Stimulated activated CD8-positive, alpha-beta memory T cell treated with anti-CD3 and anti-CD28 coated beads, Interleukin-7, amount 100 ng/mL, for 4 hours (primary cell): ENCODE data around the gene SFTA2.

ENCODE experiments used
- DNase-seq, 2 donors: peaks; one replicate each; pipeline ENCODE4 v3.0.0-alpha.2; 2020; ENCODE audit warnings: low read depth in 2 of 2

SFTA2 gene

DNA sequence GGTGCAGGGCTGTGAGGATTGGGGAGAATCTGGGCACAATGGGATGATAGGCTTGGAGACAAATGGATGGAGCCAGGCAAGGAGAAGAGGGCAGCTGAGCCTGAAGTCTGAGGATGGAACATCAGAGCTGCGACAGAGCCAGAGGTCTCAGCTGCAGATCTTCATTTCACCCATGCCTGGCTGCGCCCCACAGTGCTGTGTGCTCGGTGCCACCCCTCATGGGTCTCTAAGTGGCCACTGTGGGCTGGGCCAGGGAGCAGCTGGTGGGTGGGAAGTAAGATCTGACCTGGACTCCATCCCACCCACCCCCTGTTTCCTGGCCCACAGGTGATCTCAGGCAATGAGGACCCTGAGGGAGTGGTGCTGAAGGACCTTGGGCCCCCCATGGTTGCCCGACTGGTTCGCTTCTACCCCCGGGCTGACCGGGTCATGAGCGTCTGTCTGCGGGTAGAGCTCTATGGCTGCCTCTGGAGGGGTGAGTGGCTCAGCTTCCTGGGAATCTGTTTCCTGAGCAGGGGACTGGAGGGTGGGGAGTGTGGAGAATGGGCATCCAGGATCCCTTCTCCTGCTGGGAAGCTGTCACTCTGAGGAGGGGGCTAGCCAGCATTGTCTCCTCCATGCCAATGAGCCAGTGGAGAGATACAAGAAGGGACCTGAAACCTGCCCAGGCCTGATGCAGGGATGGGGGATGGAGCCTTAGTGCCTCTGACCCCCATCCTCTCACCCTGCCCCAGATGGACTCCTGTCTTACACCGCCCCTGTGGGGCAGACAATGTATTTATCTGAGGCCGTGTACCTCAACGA lies 41.1 kb downstream of the SFTA2 start:
- no peak for DNase-seq

DNA sequence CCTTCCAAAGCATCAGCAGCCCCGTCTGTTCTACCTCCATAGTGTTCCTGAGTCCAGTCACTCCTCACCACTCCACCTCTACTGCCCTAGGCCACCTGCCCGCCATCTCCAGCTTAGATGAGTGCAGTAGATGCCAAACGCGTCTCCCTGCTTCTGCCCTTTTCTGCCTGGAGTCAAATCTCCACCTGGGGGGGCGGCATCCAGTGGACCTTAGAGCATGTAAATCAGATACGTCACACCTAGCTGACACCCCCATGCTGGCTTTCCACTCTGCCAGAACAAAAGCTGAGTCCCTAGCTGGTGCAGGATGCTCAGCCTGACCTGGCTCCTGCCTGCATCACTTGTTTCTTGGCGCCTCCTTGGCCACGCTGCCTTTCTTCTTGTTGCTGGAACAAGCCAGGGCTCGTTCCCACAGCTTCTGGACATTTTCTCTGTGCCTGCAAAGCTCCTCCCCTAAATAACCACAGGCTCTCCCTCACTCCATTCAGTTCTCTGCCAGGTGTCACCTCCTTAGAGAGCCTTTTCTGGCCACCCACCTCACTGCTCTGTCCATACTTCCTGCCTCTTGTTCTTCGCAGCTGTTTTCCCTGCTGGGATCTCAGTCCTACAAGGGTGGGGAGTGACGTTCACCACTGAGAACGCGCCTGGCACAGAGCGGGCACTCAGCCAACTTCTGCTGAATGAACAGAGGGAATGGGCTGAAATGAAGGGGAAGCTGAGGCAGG lies 41.9 kb downstream of the SFTA2 start:
- no peak for DNase-seq

DNA sequence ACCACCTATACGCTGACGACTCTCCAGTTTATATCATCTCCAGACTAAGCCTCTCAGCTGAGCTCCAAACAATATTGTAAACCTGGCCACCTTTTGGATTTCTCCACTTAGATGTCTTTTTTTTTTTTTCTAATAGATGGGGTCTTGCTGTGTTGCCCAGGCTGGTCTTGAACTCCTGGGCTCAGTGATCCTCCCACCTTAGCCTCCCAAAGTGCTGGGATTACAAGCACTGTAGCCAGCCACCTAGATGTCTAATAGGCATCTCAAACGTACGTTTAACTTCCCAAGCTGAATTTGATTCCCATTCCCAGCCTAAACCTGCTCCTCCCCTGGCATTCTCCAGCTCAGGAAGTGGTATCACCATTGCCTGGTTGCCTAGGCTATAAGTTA lies 42.5 kb downstream of the SFTA2 start:
- no peak for DNase-seq

DNA sequence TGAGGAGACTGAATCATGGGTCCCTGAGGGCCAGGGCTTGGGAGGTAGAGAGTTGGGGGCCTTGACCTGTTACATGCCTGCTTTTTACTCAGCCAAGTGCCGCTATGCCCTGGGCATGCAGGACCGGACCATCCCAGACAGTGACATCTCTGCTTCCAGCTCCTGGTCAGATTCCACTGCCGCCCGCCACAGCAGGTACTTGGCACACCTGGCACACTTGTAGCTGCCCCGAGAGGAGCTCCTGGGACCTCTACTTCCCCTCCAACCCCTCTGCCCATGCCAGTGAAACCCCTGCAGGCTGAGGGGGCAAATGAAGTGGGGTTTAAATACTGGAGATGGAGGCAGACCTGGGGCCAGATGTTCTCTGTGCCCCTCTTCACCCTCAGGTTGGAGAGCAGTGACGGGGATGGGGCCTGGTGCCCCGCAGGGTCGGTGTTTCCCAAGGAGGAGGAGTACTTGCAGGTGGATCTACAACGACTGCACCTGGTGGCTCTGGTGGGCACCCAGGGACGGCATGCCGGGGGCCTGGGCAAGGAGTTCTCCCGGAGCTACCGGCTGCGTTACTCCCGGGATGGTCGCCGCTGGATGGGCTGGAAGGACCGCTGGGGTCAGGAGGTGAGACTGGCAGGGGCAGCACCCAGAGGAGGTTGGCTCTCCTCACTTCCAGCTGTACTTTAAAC lies 43.0 kb downstream of the SFTA2 start:
- no peak for DNase-seq

DNA sequence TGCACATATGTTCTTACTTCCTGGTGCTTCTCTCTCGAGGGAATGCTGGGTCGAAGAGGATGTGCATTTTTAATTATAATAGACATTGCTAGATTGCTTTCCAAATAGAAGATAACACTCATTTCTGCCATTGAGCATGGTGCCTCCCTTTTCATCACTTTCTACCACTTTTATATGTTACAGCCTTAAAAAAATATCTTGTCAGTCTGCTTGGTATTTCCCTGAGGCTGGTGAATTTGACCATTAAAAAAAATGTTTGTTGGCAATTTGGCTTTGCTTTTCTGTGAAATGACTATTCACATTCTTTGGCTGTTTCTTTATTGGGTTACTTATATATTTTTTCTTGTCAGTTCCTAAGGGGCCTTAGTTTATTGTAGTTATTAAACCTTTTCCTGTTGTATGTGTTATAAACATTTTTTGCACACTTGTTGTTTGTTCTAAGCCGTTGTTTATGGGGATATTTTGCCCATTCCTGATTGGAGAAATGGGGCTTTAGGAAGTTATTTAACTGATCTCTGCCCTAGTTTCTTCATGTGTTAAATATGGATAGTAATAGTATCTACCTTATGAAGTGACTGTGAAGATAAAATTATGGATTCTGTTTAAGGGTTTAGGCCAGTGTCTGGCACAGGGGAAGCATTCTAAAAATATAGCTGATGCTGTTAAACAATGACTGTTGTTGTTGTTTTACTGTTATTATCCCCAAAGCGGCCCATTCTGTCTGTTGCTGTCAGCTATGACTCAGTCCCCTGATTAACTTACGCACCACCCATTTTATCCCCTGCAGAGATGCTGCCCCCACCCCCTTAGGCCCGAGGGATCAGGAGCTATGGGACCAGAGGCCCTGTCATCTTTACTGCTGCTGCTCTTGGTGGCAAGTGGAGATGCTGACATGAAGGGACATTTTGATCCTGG lies 43.8 kb downstream of the SFTA2 start:
- no peak for DNase-seq

DNA sequence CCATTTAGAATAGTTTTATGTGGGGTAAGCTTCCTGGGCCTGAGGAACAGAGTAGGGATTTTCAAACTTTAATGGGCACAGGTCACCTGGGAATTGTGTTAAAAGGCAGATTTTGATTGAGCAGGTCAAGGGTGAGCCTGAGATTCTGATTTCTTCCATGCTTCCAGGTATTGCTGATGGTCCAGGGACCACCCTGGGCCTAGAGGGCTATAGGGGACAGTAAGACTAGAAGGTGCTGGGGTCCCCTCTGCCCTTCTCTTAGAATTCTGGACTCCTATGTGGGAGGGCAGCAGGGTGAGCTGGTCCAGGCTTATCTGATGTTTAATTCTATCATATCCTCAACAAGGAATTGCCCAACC lies 45.1 kb downstream of the SFTA2 start:
- no peak for DNase-seq

DNA sequence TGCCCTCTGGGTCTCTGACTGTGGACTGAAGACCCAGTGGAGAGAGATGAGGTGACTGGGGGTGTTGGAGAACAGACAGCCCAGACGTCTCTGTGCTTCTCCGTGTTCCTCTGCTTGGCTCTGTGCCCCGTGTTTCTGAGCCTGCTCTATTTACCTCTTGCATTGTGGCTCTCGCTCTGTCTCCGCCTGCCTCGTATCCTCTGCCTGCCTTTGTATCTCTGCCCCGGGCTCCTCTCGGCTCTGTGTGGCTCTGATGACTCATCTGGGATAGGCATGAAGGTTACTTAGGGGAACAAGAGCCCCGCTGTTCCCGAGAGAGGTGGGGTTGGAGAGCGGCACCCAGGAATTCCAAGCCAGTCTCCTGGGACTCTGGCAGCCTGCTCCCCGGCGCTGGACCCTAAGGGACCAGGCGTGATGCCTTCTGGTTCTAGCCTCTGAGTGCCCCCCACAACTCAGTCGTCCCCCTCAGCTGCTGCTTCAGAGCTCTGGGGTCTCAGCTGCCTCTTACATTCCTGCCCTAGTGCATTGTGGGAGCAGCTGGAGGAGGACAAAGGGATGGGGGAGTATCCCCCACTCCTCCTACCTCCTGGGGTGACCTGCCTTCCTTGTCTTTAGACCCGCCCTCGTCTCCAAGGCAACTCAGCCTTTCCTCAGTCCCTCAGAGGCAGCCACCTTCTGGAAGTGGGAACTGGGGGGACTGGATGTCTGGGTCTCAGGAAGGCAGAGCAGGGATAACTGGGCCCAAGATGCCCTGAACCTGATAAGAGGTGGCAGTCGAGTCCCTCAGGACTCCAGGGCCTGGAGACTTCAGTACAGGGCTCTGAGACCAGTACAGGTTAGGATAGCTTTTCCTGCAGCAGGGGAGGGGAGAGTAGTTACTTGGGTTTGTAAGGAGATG lies 45.7 kb downstream of the SFTA2 start:
- no peak for DNase-seq

DNA sequence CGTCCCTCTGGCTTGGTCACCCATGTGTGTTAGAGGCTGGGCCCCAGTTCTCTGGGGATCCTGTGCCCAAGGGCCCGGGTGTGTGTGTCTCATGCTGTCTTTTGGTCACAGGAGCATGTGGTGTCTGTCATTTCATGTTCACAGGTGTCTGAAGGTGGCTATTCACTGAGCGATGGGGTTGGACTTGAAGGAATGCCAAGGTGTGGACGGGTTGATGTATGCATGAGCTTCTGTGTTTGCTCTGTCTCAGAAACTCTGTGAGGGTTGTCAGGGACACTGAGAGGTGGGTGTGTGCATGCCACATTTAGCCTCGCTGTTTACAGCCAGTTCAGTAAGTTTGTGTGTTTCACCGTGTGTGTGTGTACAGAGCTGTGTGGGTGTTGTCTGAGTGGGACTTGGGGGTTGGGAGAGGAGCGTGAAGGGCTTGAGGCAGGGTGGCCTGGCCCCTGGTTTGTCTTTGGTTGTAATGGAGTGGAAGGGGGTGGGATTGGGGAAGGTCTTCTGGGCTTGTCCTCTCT lies 46.4 kb downstream of the SFTA2 start:
- DNase-seq, result no peak

DNA sequence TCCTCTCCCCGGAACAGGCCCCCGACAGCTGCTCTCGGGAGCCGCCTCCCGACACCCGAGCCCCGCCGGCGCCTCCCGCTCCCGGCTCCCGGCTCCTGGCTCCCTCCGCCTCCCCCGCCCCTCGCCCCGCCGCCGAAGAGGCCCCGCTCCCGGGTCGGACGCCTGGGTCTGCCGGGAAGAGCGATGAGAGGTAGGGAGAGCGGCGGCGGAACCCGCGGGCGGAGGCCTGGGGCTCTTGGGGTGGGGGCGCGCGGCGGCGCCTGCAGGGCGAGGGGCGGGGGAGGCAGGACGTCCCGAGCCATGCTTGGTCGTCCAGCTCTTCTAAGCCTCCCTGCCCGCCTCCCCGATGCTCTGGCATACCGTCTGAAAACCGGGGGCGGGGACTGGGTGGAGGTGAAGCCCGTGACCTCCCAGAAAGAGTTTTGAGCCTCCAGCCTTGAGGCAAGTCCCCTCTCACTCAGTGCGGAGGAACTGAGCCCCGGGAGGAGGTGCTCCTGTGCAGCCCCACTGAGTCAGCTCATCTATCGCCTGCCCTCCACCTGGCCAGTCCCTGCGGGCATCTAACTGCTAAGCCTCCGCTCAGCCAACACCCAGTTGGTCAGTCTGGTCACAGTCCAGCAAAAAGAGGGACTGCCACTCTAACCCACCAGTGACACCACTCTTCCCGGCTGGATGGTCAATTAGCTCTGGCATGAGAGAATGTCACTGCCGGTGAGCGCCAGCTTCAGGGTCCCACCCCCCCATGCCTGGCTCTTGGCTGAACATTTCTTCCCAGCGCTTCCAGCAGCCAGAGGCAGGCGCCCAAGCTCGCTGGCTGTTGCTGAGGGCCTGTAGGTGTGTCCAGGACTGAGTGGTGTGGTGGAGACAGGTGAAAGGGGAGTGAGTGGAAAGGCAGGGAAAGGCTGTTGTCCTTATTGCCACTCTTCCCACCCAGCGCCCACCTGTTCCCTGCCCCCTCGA lies 47.2 kb downstream of the SFTA2 start:
- DNase-seq, result peak in 1 of 2 donors; percentile 32

DNA sequence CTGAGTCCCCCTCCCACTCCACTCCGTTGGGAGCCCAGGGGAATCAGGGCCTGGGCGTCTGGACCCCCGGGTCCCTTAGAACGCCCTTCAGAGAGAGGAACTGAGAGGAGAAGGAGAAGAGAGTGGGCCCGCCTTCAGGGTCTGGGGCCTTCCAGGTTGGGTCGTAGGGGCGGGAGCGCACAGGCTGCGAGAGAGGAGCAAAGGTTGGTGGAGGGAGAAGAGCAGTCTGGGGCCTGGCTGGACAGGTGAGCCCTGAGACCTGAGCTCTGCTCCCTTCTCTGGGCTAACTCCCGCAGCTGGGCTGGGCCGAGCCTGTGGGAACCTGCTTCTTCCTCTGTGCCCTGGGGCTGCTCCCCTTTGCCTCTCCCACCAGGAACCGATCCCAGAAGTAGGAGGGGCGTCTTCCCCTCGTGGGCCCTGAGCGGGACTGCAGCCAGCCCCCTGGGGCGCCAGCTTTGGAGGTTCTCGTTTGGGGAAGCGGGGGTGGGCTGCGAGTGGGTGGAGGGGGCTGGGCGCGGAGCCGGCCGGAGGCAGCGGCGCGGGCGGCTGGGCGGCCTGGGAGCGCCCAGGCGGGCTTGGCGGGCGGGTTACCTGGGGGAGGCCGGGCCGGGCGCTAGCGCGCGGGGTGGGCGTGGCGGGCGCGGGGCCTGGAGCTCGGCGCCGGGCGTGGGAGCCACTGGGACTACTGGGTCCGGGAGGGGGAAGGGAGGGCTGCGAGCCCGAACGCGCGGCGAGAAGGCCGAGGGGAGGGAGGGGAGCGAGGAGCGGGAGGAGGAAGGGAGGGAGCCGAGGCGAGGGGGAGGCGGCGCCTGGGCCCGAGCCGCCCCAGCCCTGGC lies 48.1 kb downstream of the SFTA2 start, which contains the start of gene DDR1:
Gene DDR1 (plus strand): TSS at position 835 of the 836 bp plus-strand sequence. CDS start 4,211 bp downstream, outside the sequence.
- DNase-seq, result peak in 1 of 2 donors; percentile 43

DNA sequence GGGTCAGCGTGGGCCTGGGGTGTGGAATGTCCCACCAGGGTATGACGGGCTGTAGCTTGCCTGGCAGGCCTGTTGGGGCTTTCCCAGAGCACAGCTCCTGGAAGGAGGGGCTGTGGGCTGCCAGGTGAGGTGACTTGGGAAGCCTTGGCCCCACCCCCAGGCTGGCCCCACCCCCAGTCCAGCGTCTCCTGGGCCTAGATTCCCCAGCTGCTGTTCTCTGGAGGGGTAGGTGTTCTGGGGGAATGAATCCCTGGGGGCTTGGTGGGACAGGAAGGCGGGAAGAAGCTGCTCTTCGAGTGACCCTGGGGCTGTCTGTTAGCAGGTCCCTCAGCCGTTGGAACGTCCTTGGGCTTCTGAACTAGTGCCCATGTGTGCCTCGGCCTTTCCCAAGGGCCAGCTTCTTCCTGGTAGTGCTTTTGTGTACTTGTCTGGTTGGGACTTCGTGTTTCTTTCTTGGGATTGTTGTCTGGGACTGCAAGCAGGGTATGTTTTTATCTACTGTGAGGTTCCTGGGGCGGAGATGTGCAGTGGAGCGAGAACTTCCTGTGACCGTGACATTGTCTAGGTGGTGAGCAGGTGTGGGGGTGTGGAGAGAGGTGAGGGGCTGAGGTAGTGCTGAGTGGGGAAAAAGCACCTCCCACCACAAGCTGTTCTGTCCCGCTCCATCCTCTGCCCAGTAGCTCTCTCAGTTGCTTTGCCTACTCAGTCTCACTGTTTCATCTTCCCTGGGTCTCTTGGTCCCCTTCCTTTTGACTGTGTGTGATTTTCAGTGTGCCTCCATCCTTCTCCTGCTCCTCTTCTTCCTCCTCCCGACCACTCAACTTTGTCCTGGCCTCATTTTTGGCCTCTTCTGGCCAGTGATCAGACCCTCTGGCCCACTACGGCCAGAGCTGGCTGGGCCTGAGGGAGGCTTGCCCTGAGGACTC lies 48.9 kb downstream of the SFTA2 start:
- DNase-seq, result no peak

DNA sequence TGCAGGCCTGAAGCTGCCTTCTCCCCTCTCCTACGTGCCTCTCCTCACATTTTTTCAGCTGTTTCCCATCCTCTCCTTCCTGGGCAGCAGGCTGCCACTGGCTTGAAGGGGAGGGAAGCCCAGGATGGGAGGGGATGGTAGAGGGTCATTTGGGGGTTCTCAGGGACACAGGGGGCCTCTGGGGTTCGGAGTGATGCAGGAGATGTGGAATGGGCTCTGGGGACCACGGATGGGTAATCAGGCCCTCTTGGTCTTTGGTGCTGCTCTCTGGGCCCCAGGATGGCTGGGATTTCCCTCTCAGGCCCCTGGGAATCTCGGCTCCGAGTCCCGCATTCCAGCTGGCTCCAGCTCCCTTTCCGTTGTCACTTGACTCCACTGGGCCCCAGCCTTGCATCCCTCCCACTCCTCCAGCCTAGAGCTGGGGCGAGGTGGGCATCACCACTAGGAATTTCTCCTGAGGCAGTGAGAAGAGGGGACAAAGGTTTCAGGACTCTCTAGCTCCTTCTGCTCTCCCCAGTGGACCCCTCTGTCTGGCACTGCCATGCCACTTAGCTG lies 49.7 kb downstream of the SFTA2 start:
- no peak for DNase-seq

DNA sequence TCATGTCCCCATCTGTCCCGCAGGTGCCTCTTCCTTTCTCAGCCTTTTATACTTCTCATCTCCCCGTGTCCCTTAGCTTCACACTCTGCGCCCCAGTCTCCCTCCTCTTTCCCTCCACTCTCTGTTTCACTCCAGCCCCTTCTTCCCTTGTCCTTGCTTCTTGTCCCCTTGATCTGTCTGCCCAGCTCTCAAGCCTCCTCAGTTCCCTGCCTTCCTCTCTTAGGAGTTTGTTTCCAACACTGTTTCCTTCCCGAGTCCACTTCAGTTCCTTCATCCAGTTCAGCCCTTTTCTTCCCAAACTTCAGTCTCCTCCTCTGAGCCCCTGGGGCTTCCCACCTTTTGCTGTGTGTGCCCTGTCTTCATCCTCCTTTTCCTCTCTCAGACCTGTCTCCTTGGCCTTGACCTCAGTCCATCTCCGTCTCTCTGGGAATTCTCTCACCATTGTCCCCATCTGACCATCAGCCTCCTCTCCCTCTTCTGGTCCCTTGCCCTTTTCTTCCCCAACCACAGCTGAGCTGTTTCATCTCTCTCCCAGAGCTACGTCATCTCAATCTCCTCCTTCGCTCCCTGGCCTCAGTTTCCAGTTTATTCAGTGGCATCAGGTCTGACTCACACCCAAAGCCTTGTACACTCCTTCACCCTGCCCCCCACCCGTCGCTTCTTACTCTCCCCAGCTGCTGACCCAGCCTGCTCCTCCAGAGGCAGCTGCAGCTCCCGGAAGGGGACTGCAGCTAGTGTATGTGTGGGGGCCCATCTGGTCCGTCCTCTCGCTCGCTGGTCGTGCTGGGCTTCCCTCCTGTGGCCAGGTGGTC lies 50.4 kb downstream of the SFTA2 start:
- no peak for DNase-seq
